ENCODE results near the gene P4HTM. TPM values are rescaled to one million over a fixed set of nuclear protein-coding genes. Genes with fewer than 3 reads are reported as not detected.
A peak's percentile ranks its signal among the peaks of the same experiment; 100 is the strongest.

The P4HTM gene
- 10 to 100 TPM; 11.7 to 41.1 (median 20.2) TPM for polyA plus RNA-seq

- 0 to 1% (median 1%) methylated on average over 69 to 91 of the region's 91 CpGs for WGBS, 3 donors
- H3K27ac ChIP-seq (ENCODE audit: low read depth, low read length) = peak within 1 kb of the TSS; percentile 5
These were observed at the start of gene P4HTM for GRCh38 chr3:48989796-48990635. TSS of gene P4HTM (plus strand) at chr3:48990241. CDS start at chr3:48990257, 16 bp downstream.

- WGBS, 3 donors = 87 to 92% (median 89%) methylated on average over 2 of the region's 2 CpGs
- no peak overlapping the region for H3K27ac ChIP-seq (ENCODE audit: low read depth, low read length)
These were observed 44.6 kb upstream of the P4HTM start for GRCh38 chr3:48945432-48945831.

- no peak overlapping the region for H3K27ac ChIP-seq (ENCODE audit: low read depth, low read length)
- 86 to 90% (median 86%) methylated on average over 4 of the region's 4 CpGs for WGBS, 3 donors
These were observed 44.0 kb upstream of the P4HTM start for GRCh38 chr3:48945891-48946549.

GRCh38 chr3:48949376-48949717 lies 40.7 kb upstream of the P4HTM start:
- no peak overlapping the region for H3K27ac ChIP-seq (ENCODE audit: low read depth, low read length)
- WGBS, 3 donors = 34 to 82% (median 76%) methylated on average over 2 of the region's 2 CpGs

GRCh38 chr3:48950051-48950450 lies 40.0 kb upstream of the P4HTM start:
- no peak overlapping the region for H3K27ac ChIP-seq (ENCODE audit: low read depth, low read length)
- WGBS, 3 donors = 83 to 86% (median 85%) methylated on average over 1 of the region's 1 CpG

GRCh38 chr3:48951764-48952163 lies 38.3 kb upstream of the P4HTM start:
- no peak overlapping the region for H3K27ac ChIP-seq (ENCODE audit: low read depth, low read length)
- 68 to 91% (median 68%) methylated on average over 4 of the region's 4 CpGs for WGBS, 3 donors

GRCh38 chr3:48952510-48953118 lies 37.4 kb upstream of the P4HTM start:
- no peak overlapping the region for H3K27ac ChIP-seq (ENCODE audit: low read depth, low read length)
- WGBS, 3 donors = 84 to 88% (median 86%) methylated on average over 8 of the region's 8 CpGs

- no peak overlapping the region for H3K27ac ChIP-seq (ENCODE audit: low read depth, low read length)
- WGBS, 3 donors = 89 to 95% (median 94%) methylated on average over 2 of the region's 2 CpGs
These were observed 32.9 kb upstream of the P4HTM start for GRCh38 chr3:48957006-48957705.

- H3K27ac ChIP-seq (ENCODE audit: low read depth, low read length) = no peak overlapping the region
These were observed 29.1 kb upstream of the P4HTM start for GRCh38 chr3:48960841-48961413.

GRCh38 chr3:48962340-48962739 lies 27.7 kb upstream of the P4HTM start:
- WGBS, 3 donors = 88 to 94% (median 89%) methylated on average over 2 of the region's 2 CpGs
- H3K27ac ChIP-seq (ENCODE audit: low read depth, low read length) = no peak overlapping the region

More at GRCh38 chr3:48960841-48961413, 29.1 kb upstream of the P4HTM start:
- 61 to 77% (median 64%) methylated on average over 4 of the region's 4 CpGs for WGBS, 3 donors

GRCh38 chr3:48962939-48963338 lies 27.1 kb upstream of the P4HTM start:
- H3K27ac ChIP-seq (ENCODE audit: low read depth, low read length) = no peak overlapping the region
- WGBS, 3 donors = 81 to 91% (median 90%) methylated on average over 4 of the region's 4 CpGs

- WGBS, 3 donors = 83 to 85% (median 84%) methylated on average over 2 of the region's 2 CpGs
- no peak overlapping the region for H3K27ac ChIP-seq (ENCODE audit: low read depth, low read length)
These were observed 26.4 kb upstream of the P4HTM start for GRCh38 chr3:48963591-48963990.

GRCh38 chr3:48966367-48966766 lies 23.7 kb upstream of the P4HTM start:
- no peak overlapping the region for H3K27ac ChIP-seq (ENCODE audit: low read depth, low read length)
- 88 to 94% (median 90%) methylated on average over 3 of the region's 3 CpGs for WGBS, 3 donors

- 89 to 95% (median 95%) methylated on average over 7 of the region's 7 CpGs for WGBS, 3 donors
- H3K27ac ChIP-seq (ENCODE audit: low read depth, low read length) = no peak overlapping the region
These were observed 23.1 kb upstream of the P4HTM start for GRCh38 chr3:48966876-48967361.

- H3K27ac ChIP-seq (ENCODE audit: low read depth, low read length) = no peak overlapping the region
- WGBS, 3 donors = 94 to 96% (median 96%) methylated on average over 6 of the region's 6 CpGs
These were observed 19.5 kb upstream of the P4HTM start for GRCh38 chr3:48970586-48970985.

- no peak overlapping the region for H3K27ac ChIP-seq (ENCODE audit: low read depth, low read length)
- WGBS, 3 donors = 90 to 96% (median 93%) methylated on average over 10 of the region's 10 CpGs
These were observed 15.8 kb upstream of the P4HTM start for GRCh38 chr3:48974076-48974864.

- 94 to 96% (median 95%) methylated on average over 3 of the region's 3 CpGs for WGBS, 3 donors
- H3K27ac ChIP-seq (ENCODE audit: low read depth, low read length) = no peak overlapping the region
These were observed 10.6 kb upstream of the P4HTM start for GRCh38 chr3:48979451-48979850.

- WGBS, 3 donors = 91 to 97% (median 93%) methylated on average over 4 of the region's 4 CpGs
- H3K27ac ChIP-seq (ENCODE audit: low read depth, low read length) = no peak overlapping the region
These were observed 9.7 kb upstream of the P4HTM start for GRCh38 chr3:48980295-48980694.
